ENCODE results near the gene PRDM2. TPM values are rescaled to one million over a fixed set of nuclear protein-coding genes. Genes with fewer than 3 reads are reported as not detected.
"Not testable (repeated sequence)": the region's sequence is repeated elsewhere in the genome, so short reads cannot be mapped to it uniquely, and the experiment has no call there.

PRDM2 gene
- polyA plus RNA-seq, 1 donor (not counting 4 experiments of a cell fraction or from before 2014, with no cell fraction given): 13.8 TPM

GRCh38 chr1:13714851-13715250, 14.9 kb downstream of the PRDM2 start:
- Histone ChIP-seq H3K4me2 (ENCODE audit: control insufficient read depth, extremely low read depth, insufficient read depth, low read depth, low read length) (no peak overlapping the region), H3K4me3 (ENCODE audit: control insufficient read depth in 2 of 3, extremely low read depth in 1 of 3, insufficient read depth in 2 of 3, low read depth in 1 of 3, low read length in 3 of 3) (no peak overlapping the region), H3K9me1 (ENCODE audit: control insufficient read depth, extremely low read depth, insufficient read depth, low read length) (no peaks in the 10 kb centered on the region), H3K36me3 (ENCODE audit: control insufficient read depth in 2 of 2, extremely low read depth in 1 of 2, insufficient read depth in 2 of 2, low read length in 2 of 2) (no peaks in the 10 kb centered on the region), H3K27me3 (ENCODE audit: control insufficient read depth, extremely low read depth, insufficient read depth, low read length) (no peaks in the 10 kb centered on the region), H3K9ac (ENCODE audit: control insufficient read depth, extremely low read depth, insufficient read depth, low read length) (no peak overlapping the region), H4K20me1 (ENCODE audit: control insufficient read depth, extremely low read depth, insufficient read depth, low read length) (no peaks in the 10 kb centered on the region), H3K9me3 (ENCODE audit: control insufficient read depth, low read depth, low read length) (no peaks in the 10 kb centered on the region), H3K27ac (ENCODE audit: control insufficient read depth, insufficient read depth, low read length) (no peak overlapping the region), H3K79me2 (ENCODE audit: control insufficient read depth, insufficient read depth, low read length) (peaks cover 25% of the 10 kb centered on the region), H2AFZ (ENCODE audit: control insufficient read depth, low read length) (no peak overlapping the region), H3K4me1 (ENCODE audit: control insufficient read depth, extremely low read depth, insufficient read depth, low read length) (no peaks in the 10 kb centered on the region)
- FAIRE-seq (no peak), DNase-seq (ENCODE audit: low read depth, low spot score) (no peak)
- TF ChIP-seq CTCF (optimal IDR thresholded peaks at IDR 0.05 in 1 of 3, IDR thresholded peaks at IDR 0.05 in 1 of 3, conservative IDR thresholded peaks at IDR 0.05 in 1 of 3; ENCODE audit: extremely low read depth in 1 of 3, insufficient read depth in 2 of 3, low read length in 3 of 3) (peak in 1 of 3 experiments; percentile 17), EZH2 (IDR thresholded peaks at IDR 0.05; ENCODE audit: low read length) (no peak)
- dilution Hi-C loops (cut with MboI; ENCODE audit: extremely low pct_ligation_motif_present, low sequenced_read_pairs): no loop called here

GRCh38 chr1:13715616-13716287, 15.8 kb downstream of the PRDM2 start:
- H3K9me3 ChIP-seq (ENCODE audit: control insufficient read depth, low read depth, low read length); H3K9me1 ChIP-seq (ENCODE audit: control insufficient read depth, extremely low read depth, insufficient read depth, low read length); DNase-seq (ENCODE audit: low read depth, low spot score); H3K36me3 ChIP-seq (ENCODE audit: control insufficient read depth in 2 of 2, extremely low read depth in 1 of 2, insufficient read depth in 2 of 2, low read length in 2 of 2); H3K4me3 ChIP-seq (ENCODE audit: control insufficient read depth in 2 of 3, extremely low read depth in 1 of 3, insufficient read depth in 2 of 3, low read depth in 1 of 3, low read length in 3 of 3); H3K27me3 ChIP-seq (ENCODE audit: control insufficient read depth, extremely low read depth, insufficient read depth, low read length); dilution Hi-C loops (cut with MboI; ENCODE audit: extremely low pct_ligation_motif_present, low sequenced_read_pairs); H3K9ac ChIP-seq (ENCODE audit: control insufficient read depth, extremely low read depth, insufficient read depth, low read length); H4K20me1 ChIP-seq (ENCODE audit: control insufficient read depth, extremely low read depth, insufficient read depth, low read length); H2AFZ ChIP-seq (ENCODE audit: control insufficient read depth, low read length); H3K4me2 ChIP-seq (ENCODE audit: control insufficient read depth, extremely low read depth, insufficient read depth, low read depth, low read length); H3K27ac ChIP-seq (ENCODE audit: control insufficient read depth, insufficient read depth, low read length); H3K4me1 ChIP-seq (ENCODE audit: control insufficient read depth, extremely low read depth, insufficient read depth, low read length): not testable (repeated sequence)
- peaks cover 17% of the 10 kb centered on the region for H3K79me2 ChIP-seq (ENCODE audit: control insufficient read depth, insufficient read depth, low read length)
- peak; percentile 5 for FAIRE-seq

Data from keratinocyte (primary cell).